NCI-H524 treated with DMSO at 0.1 percent for 48 hours (cell line): ENCODE results near the gene VIPR2.
A peak's percentile ranks its signal among the peaks of the same experiment; 100 is the strongest.
"Not testable (repeated sequence)": the region's sequence is repeated elsewhere in the genome, so short reads cannot be mapped to it uniquely, and the experiment has no call there.

Experiments
- DNase-seq: peaks from one replicate; lab custom pipeline; 2025; lab: John Stamatoyannopoulos, UW

VIPR2 gene

DNA sequence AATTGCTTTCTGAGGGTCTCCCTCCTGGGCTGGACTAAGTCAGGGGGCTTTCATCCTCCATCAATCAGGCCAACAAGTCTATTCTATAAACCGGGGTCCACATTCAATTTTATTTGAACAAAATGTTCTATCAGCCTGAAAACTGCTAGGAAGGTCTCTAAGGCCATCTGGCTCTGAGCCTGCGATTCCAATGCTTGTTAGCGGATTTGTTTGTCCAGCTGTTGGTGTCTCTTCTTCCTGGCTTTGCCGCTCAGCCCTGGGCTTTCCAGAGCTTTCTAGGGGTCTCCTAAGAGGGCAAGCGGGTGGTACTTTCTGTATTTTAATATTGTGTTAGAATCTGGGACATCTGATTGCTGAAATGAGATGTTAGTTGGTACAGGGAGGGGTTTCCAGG is 136.7 kb downstream of the VIPR2 start:
- DNase-seq: no peak

- DNase-seq: peak; percentile 15
Observed at GRCh38 chr7:159007364-159007995, 137.2 kb downstream of the VIPR2 start.

- no peak for DNase-seq
Observed at GRCh38 chr7:159006610-159007130, 138.0 kb downstream of the VIPR2 start.

- DNase-seq: not testable (repeated sequence)
Observed at GRCh38 chr7:159006022-159006609, 138.6 kb downstream of the VIPR2 start.

GRCh38 chr7:159005618-159006017 is 139.0 kb downstream of the VIPR2 start:
- DNase-seq: no peak

GRCh38 chr7:159004411-159004810 is 140.3 kb downstream of the VIPR2 start:
- no peak for DNase-seq

DNA sequence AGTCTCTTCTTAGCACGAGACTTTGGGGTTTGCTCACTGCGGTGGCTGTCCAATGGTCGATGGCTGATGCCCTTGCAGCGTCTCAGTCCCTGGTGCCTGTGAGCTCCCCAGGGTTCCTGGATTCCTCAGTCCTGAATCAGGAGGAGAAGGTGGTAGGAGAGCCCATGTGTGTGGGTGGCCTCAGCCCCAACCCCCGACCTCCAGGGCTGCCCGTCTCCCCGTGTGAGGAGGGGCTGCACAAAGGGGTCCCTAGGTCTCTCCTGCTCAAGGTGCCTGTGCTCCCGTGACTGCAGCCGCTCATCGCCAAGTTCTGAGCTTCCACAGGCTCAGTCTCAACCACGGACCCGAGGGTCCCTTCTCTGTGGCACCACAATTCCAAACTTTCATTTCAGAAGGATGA is 142.9 kb downstream of the VIPR2 start:
- no peak for DNase-seq

GRCh38 chr7:159000859-159001435 is 143.7 kb downstream of the VIPR2 start:
- DNase-seq: no peak

- no peak for DNase-seq
Observed at GRCh38 chr7:159000070-159000469, 144.6 kb downstream of the VIPR2 start.

DNA sequence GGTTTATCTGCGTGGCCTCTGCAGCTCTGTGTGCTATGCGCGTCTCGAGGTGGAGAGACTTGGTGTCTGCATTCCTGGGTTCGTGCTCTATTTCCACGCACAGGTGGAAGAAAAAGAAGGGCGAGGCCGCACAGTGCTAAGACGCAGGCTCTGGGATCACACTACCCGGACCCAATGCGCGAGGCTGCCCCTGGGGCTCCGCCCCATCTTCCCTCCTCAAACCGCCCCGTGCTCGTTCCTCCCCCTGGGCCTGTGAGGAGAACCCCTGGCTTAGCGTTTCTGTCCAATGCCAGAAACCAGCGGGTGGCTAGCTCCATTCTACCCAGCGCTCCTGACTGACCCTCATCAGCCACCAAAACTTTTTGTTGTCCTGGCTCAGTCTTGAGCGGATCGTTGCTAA is 145.2 kb downstream of the VIPR2 start:
- DNase-seq: no peak

GRCh38 chr7:158998261-158998660 is 146.4 kb downstream of the VIPR2 start:
- not testable (repeated sequence) for DNase-seq

- no peak for DNase-seq
Observed at GRCh38 chr7:158997471-158997870, 147.2 kb downstream of the VIPR2 start.

- no peak for DNase-seq
Observed at GRCh38 chr7:158997110-158997453, 147.6 kb downstream of the VIPR2 start.

DNA sequence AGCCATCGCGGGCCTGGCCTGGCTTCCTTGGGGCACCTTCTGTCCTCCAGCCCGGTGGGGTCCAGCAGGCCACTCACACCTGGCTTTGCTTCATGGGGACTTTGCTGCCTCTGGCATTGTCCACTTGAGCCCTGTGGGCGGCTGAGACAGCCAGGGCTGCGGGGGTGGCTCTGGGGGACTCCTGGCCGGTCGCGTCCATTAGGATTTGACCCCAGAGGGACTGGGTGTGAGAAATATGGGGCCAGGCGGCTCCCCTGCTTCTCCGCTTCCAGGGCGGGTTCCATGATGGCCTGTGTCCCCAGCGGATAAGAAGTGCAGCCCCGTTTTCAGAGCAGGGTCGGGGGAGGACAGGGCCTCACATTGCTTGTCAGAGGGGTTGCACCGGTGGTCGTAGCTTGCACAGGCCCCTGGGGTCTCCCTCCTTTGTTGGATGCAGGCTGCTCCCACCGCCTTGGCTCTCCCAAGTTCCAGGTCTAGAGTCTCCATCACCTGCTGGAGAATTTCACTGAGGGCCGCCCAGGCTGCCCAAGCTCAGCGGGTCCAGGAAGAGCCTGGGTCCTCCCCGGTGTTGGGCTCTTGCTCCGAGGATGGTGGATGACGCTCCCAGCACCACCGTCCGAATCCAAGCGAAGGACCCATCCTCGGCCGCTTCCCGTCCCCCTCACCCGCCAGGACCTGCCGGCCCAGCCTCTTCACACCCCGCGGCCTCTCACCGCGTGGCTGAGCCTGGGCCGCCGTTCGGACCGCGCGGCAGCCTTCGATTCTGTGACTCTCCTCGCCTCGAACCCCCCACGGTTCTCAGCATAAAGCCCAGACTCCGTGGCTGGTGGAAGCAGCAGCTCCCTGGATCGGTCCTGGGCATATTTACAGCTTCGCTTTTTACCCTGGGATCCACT is 148.2 kb downstream of the VIPR2 start:
- no peak for DNase-seq

DNA sequence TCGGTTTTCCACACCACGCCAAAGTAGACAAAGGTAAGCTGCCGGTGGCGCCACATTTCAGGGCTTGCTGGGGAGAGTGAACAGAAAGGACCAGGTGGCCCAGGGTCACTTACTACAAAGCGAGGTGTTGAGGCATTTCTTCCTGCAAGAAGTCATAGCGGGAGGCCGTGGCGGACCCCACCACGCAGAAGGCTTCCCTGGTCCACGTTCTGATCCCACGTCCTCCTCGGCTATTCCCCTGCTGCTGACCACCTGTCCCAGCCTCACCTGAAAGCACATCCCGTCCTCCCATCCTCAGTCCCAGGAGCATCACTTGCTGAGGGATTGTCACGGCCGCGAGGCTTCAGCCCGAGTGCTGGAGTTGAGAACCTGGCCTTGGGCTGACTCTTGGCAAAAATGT is 149.2 kb downstream of the VIPR2 start:
- DNase-seq: no peak

DNA sequence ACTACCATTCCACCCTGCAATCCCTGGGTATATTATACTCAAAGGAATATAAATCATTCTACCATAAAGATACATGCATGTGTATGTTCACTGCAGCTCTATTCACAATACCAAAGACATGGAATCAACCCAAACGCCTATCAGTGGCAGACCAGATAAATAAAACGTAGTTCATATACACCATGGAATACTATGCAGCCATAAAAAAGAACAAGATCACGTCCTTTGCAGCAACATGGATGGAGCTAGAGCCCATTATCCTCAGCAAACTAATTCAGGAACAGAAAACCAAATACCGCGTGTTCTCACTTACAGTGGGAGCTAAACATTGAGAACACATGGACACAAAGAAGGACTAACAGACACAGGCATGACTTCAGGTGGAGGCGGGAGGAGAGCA is 150.0 kb downstream of the VIPR2 start:
- DNase-seq: no peak

- no peak for DNase-seq
Observed at GRCh38 chr7:158993591-158993990, 151.1 kb downstream of the VIPR2 start.

DNA sequence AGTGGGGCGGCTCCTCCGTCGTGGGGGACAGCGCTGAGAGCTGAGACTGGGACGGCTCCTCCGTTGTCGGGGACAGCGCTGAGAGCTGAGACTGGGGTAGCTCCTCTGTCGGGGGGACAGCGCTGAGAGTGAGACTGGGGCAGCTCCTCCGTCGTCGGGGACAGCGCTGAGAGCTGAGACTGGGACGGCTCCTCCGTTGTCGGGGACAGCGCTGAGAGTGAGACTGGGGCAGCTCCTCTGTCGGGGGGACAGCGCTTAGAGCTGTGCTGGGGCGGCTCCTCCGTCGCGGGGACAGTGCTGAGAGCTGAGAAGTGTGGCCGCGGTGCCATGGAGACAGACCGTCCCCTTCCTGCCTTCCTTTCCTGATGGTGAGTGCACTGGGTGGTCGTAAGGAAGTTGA is 151.9 kb downstream of the VIPR2 start:
- no peak for DNase-seq

DNA sequence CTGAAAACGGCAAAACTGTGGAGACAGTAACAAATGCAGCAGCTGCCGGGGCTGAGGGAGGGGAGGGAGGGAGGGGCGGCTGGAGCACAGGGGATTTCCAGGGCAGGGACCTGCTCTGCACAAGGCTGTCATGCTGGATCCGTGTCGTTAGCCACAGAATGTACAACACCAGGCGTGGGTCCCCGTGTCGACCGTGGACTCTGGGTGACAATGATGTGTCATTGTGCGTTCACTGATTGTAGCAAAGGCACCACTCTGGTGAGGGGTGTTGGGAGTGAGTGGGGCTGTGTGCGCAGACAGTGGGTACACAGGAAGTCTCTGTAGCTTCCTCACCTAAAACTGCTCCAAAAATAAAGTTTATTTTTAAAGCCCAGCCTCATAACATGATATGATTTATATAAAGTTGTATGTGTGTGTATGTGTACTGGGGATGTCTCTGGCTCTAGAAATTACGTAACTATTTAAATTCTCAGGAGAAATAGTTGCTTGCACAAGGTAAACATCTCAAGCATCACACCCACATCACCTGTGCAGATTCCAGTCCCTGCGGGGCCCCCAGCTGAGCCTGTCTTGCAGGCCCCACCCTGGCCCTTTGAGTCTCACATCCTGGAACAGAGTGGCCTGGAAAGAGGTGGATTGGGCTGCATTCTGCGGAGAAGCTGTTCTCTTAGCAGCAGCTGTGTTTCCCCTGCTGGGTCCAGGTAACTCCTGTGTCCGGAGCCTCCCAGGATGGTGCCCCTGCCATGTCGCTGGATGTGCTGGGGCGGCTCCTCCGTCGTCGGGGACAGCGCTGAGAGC is 152.6 kb downstream of the VIPR2 start:
- DNase-seq: no peak

GRCh38 chr7:158988996-158989395 is 155.7 kb downstream of the VIPR2 start:
- no peak for DNase-seq

DNA sequence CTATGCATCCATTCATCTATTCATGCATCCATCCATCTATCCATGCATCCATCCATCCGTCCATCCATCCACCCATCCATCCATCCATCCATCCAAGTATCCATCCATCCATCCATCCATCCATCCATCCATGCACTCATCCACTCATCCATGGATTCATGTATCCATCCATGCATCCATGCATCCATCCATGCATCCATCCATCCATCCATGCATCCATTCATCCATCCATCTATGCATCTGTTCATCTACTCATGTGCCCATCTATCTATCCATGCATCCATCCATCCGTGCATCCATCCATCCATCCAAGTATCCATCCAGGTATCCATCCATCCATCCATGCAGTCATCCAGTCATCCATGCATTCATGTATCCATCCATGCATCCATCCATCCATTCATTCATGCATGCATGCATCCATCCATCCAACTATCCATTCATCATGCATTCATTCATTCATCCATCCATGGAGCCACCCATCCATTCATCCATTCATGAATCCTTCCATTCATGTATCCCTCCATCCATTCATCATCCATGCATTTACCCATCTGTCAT is 156.3 kb downstream of the VIPR2 start:
- DNase-seq: no peak
